Measurements from ENCODE around the gene ZNF556.
"Not testable (repeated sequence)": the region's sequence is repeated elsewhere in the genome, so short reads cannot be mapped to it uniquely, and the experiment has no call there.

Gene ZNF556

GRCh38 chr19:2900296-2901252 lies 33.4 kb downstream of the ZNF556 start, which contains the start of gene ZNF57:
ZNF57 (plus strand) TSS chr19:2900928; CDS start chr19:2901046, 118 bp downstream.
- peak within 1 kb of the TSS; percentile 84 for H3K4me3 ChIP-seq (ENCODE audit: low read length)
- DNase-seq (ENCODE audit: low read depth, low spot score): peak; percentile 99

DNA sequence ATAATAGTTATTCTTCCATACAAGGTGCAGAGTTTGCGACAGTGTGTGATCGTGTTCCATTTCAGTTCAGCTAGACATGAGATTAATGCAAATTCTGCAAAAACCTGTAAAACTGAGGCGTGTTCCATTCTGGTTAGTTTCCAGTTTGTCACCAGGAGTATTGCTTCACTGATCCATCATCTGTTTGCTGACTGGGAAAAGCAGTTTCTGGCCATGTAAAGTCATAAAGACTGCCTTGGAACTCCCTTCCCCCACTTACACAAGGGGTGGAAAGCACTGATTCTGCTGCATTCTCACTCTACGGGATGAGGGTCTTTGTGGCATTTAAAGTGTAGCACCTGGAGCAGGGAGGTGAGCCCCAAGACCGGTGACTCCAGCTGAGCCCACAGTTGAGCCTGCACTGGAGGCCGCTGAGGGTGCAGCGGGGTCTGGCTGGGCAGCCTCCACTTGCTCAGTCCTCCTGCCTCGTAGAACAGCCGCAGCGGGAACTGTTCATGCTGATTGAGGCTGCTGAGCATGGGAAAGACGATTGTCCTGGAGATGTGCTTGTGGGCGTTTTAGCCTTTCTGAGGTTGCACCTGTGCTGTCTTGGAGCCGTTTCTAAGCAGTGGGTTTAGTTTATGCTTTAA lies 35.6 kb downstream of the ZNF556 start:
- no peak overlapping the region for H3K4me3 ChIP-seq (ENCODE audit: low read length)
- DNase-seq (ENCODE audit: low read depth, low spot score): no peak

GRCh38 chr19:2903326-2903725 lies 36.2 kb downstream of the ZNF556 start:
- not testable (repeated sequence) for DNase-seq (ENCODE audit: low read depth, low spot score)

DNA sequence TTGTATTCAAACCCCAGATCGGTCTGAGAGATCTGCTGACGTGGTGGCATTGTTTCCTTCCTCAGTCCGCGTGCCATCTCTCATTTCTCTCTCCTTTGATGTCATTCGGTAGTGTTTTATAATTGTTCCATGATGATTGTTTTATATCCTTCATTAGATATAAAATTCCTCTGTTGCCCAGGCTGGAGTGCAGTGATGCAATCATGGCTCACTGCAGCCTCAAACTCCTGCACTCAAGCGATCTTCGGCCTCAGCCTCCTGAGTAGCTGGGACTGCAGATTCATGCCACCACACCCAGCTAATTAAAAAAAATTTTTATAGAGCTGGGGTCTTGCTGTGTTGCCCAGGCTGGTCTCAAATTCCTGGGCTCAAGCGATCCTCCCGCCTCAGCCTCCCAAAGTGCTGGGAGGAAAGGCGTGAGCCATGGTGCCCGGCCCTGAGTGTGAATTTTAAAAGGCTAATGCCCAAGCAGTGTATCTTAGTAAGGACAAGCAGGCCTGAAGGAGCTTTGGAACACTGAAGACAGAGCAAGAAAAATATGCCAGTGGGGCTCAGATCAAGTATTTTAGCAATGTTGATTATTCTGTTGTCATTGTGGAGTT lies 38.9 kb downstream of the ZNF556 start:
- no peak for DNase-seq (ENCODE audit: low read depth, low spot score)
- no peak overlapping the region for H3K4me3 ChIP-seq (ENCODE audit: low read length)

More at GRCh38 chr19:2903326-2903725, 36.2 kb downstream of the ZNF556 start:
- not testable (repeated sequence) for H3K4me3 ChIP-seq (ENCODE audit: low read length)

DNA sequence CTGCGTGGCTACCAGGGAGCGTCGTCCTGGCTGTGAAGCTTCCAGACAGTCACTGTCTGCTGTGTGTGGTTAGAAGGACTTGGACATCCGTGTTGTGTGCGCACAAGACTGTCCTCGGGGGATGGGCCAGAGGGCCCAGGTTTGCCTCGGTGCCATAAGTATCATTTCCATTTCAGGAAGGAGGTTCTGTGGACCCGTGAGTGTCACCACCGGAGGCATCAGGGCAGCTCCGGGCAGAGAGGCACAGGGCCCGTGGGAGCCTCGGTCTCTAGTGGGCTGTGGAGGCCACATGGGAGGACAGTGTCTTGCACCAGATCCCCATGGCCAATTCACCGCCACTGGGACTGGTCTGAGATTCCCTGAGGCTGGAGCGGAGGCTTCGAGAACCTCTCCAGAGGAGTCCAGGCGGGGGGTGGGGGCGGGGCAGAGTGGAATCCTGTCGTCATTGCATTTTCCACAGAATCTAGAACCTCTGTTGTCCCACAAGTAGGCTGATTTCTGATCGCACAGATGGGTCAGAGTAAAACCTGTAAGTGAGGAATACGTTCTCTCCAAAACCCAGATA lies 39.6 kb downstream of the ZNF556 start:
- H3K4me3 ChIP-seq (ENCODE audit: low read length): no peak overlapping the region
- DNase-seq (ENCODE audit: low read depth, low spot score): no peak

DNA sequence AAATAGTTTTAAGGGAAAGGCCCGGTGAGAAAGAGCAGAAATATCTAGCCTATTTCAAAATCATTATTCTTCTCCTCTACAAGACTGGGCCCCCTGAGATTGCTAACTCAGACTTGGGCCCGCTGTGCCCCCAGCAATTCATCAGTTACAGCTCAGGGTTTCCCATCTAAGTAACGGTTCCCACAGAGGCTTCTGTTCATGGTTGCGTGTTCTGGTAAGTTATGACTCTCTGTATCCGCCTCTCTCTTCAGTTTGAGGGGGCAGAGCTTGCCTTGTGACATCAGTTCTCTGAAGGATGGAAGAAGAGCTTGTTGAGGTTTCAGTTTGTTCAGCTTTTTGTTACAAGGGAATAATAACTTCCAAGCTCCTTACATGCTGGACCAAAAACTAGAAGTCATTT lies 45.2 kb downstream of the ZNF556 start:
- no peak for DNase-seq (ENCODE audit: low read depth, low spot score)
- no peak overlapping the region for H3K4me3 ChIP-seq (ENCODE audit: low read length)

DNA sequence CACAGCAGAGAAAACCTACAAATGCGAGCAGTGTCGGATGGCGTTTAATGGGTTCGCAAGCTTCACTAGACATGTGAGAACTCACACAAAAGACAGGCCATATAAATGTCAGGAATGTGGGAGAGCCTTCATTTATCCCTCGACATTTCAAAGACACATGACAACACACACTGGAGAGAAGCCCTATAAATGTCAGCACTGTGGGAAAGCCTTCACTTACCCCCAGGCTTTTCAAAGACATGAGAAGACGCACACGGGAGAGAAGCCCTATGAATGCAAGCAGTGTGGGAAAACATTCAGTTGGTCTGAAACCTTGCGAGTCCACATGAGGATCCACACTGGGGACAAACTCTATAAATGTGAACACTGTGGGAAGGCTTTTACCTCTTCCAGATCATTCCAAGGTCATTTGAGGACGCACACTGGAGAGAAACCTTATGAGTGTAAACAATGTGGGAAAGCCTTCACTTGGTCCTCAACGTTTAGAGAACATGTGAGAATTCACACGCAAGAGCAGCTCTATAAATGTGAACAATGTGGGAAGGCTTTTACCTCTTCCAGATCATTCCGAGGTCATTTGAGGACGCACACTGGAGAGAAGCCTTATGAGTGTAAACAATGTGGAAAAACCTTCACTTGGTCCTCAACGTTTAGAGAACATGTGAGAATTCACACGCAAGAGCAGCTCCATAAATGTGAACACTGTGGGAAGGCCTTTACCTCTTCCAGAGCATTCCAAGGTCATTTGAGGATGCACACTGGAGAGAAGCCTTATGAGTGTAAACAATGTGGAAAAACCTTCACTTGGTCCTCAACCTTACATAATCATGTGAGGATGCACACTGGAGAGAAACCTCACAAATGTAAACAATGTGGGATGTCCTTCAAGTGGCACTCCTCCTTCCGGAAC lies 50.4 kb downstream of the ZNF556 start:
- DNase-seq (ENCODE audit: low read depth, low spot score): no peak

DNA sequence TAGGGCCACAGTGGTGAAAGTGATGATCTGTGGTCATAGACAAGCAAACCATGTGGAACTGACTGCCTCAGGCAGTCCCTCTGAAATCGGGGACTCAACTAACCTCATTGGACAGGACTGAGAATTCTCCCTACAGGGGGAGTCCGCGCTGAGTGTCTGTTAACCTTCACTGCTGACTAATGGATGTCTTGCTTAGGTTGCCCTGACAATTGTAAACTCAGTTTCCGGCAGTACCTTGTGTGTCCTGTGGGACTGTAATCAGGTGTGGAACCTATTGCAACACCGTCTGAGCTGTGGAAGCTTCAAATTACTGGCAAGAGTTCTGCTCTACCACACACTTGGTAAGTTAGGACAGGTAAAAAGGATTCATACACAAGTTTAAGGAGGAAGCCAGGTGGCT lies 55.9 kb downstream of the ZNF556 start:
- H3K4me3 ChIP-seq (ENCODE audit: low read length): no peak overlapping the region
- DNase-seq (ENCODE audit: low read depth, low spot score): no peak

More for the DNA sequence above, 50.4 kb downstream of the ZNF556 start:
- H3K4me3 ChIP-seq (ENCODE audit: low read length): no peak overlapping the region

DNA sequence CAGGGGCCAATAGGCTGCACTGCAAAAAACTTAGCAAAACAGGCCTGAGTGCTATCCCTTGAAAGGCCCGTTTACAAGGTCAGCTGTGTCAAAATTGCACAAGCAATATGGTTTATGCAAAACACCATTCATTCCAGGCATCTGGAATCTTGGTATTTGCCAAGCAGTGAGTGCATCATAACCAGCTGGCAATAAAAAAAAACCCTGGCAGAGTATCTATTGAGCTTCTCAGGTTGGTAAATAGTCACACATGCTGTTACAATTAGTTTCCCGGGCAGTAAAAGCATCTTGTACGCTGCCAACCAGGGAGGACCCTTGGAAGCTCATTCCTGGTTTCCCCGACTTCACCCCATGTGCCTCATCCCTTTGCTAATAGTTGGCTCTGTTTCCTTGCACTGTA lies 56.4 kb downstream of the ZNF556 start:
- DNase-seq (ENCODE audit: low read depth, low spot score): no peak

GRCh38 chr19:2926341-2927031 lies 59.4 kb downstream of the ZNF556 start:
- DNase-seq (ENCODE audit: low read depth, low spot score): no peak

More for the DNA sequence above, 56.4 kb downstream of the ZNF556 start:
- H3K4me3 ChIP-seq (ENCODE audit: low read length): no peak overlapping the region

DNA sequence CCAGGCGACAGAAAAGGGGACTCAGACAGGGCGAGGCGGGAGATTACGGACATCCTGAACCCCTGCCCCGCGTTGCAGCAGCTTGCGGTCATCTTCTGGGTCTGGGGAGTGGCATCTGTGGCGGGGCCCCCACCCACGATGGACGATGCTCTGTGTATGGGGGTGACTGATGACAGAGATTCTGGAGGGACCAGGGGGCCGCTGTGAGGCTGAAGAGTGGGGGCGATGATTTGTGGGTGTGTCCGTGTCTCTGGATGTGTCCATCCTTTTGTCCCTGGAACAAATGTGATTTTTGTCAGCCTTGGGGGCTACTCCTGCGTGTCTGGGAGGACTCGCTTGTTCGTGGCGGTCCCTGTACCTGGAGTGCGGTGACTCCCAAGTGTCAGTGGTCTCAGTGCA lies 59.9 kb downstream of the ZNF556 start:
- DNase-seq (ENCODE audit: low read depth, low spot score): no peak
- H3K4me3 ChIP-seq (ENCODE audit: low read length): no peak overlapping the region

More at GRCh38 chr19:2926341-2927031, 59.4 kb downstream of the ZNF556 start:
- H3K4me3 ChIP-seq (ENCODE audit: low read length): no peak overlapping the region

Data from Jurkat, Clone E6-1 (cell line).